Sigmoid colon (tissue), 7 donors: ENCODE data around the gene COG5. TPM values are rescaled to one million over a fixed set of nuclear protein-coding genes. Genes with fewer than 3 reads are reported as not detected.

Source experiments
- DNase-seq: peaks from one replicate; pipeline ENCODE4 v3.0.0-alpha.2; 2019
- H3K27ac ChIP-seq, 4 donors: fragments of 200-600 bp; sonication (generic); one replicate each; pipeline ENCODE4 v1.5.1; 2016 to 2019; ENCODE audit warnings: mild to moderate bottlenecking in 1 of 4
- H3K27me3 ChIP-seq, 3 donors: fragments of 200-600 bp; sonication (generic); one replicate each; pipeline ENCODE4 v1.5.1; 2019; ENCODE audit warnings: mild to moderate bottlenecking in 1 of 3
- H3K36me3 ChIP-seq, 4 donors: fragments of 200-600 bp; sonication (generic); one replicate each; pipeline ENCODE4 v1.5.1; 2016 to 2019
- H3K4me1 ChIP-seq, 4 donors: fragments of 200-600 bp; sonication (generic); one replicate each; pipeline ENCODE4 v1.5.1; 2017 to 2019
- H3K4me3 ChIP-seq, 4 donors: fragments of 200-600 bp; sonication (generic); one replicate each; pipeline ENCODE4 v1.5.1; 2017 to 2019; ENCODE audit warnings: mild to moderate bottlenecking in 2 of 4, moderate library complexity in 1 of 4
- H3K9me3 ChIP-seq, 4 donors: fragments of 200-600 bp in 3 of 4; sonication (generic) in 3 of 4; one replicate each; pipeline versions ENCODE4 v1.5.1 to v1.6.1; 2013 to 2019
- EP300 ChIP-seq, 4 donors: sonication (generic); formaldehyde crosslinking; IDR thresholded peaks; one replicate each; pipeline ENCODE4 v1.6.1; 2017; ENCODE audit warnings: antibody characterized with exemption in 4 of 4
- POLR2A ChIP-seq, 2 donors: fragments of 450-650 bp; IDR thresholded peaks; one replicate each; pipeline ENCODE4 v1.6.1; 2016; ENCODE audit warnings: antibody characterized with exemption in 2 of 2, mild to moderate bottlenecking in 2 of 2, moderate library complexity in 2 of 2
- POLR2AphosphoS5 ChIP-seq, 4 donors: sonication (generic); formaldehyde crosslinking; IDR thresholded peaks; one replicate each; pipeline ENCODE4 v1.6.1; 2017; ENCODE audit warnings: antibody characterized with exemption in 4 of 4
- WGBS, 2 donors: extraction: QIAGEN DNeasy Blood & Tissue Kit; methylation state at CpG; one replicate each; pipeline ENCODE4 v1.1.7; 2013; 5-methylcytosine and 5-hydroxymethylcytosine counted together
- intact Hi-C: fragments of 100-400 bp; cut with DNase I; formaldehyde crosslinking; loops from one replicate; pipeline ENCODE4 v1.15.1; 2023
- polyA plus RNA-seq, 3 donors: library from polyadenylated mRNA; stranded (reverse); fragments of 200-250 nt; gene quantifications; one replicate each; pipeline ENCODE4 v1.2.3, GENCODE V29; 2013
- total RNA-seq, 4 donors: library from RNA; depleted of rRNA; stranded (reverse); fragments of >200 nt; gene quantifications; one replicate each; pipeline ENCODE4 v1.1.0, GENCODE V29; 2016
- TF ChIP-seq, protein P1 (sequence below), 4 experiments: fragments of 450-650 bp in 3 of 4; fragments of 200-600 bp in 1 of 4; IDR thresholded peaks; one replicate each; pipeline ENCODE4 v1.5.1; 2016 to 2019; ENCODE audit warnings: antibody characterized with exemption in 4 of 4, mild to moderate bottlenecking in 3 of 4, moderate library complexity in 2 of 4
- donor health status: healthy with polysubstance abuse.
- donor health status: Bipolar disorder and iron deficiency.
- donor health status: healthy.

Gene COG5
- total and polyA plus RNA-seq, 7 donors = 11.0 to 73.4 (median 27.6) TPM

- intact Hi-C loops = no loop called here
- Histone ChIP-seq H3K27ac (no peak overlapping the region), H3K4me1 (no peaks in the 10 kb centered on the region), H3K27me3 (no peaks in the 10 kb centered on the region), H3K9me3 (no peaks in the 10 kb centered on the region), H3K36me3 (peaks cover 0 to 14% (median 0%) of the 10 kb centered on the region in 4 donors), H3K4me3 (no peak overlapping the region)
- TF ChIP-seq, protein P1, sequence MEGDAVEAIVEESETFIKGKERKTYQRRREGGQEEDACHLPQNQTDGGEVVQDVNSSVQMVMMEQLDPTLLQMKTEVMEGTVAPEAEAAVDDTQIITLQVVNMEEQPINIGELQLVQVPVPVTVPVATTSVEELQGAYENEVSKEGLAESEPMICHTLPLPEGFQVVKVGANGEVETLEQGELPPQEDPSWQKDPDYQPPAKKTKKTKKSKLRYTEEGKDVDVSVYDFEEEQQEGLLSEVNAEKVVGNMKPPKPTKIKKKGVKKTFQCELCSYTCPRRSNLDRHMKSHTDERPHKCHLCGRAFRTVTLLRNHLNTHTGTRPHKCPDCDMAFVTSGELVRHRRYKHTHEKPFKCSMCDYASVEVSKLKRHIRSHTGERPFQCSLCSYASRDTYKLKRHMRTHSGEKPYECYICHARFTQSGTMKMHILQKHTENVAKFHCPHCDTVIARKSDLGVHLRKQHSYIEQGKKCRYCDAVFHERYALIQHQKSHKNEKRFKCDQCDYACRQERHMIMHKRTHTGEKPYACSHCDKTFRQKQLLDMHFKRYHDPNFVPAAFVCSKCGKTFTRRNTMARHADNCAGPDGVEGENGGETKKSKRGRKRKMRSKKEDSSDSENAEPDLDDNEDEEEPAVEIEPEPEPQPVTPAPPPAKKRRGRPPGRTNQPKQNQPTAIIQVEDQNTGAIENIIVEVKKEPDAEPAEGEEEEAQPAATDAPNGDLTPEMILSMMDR (IDR thresholded peaks at IDR 0.05) = no peak
- no peak for TF ChIP-seq EP300 (IDR thresholded peaks at IDR 0.05)
- no peak for TF ChIP-seq POLR2AphosphoS5 (IDR thresholded peaks at IDR 0.05)
- no peak for TF ChIP-seq POLR2A (IDR thresholded peaks at IDR 0.05)
- DNase-seq = no peak
These were observed 33.0 kb downstream of the COG5 start for GRCh38 chr7:107530751-107531150.

DNA sequence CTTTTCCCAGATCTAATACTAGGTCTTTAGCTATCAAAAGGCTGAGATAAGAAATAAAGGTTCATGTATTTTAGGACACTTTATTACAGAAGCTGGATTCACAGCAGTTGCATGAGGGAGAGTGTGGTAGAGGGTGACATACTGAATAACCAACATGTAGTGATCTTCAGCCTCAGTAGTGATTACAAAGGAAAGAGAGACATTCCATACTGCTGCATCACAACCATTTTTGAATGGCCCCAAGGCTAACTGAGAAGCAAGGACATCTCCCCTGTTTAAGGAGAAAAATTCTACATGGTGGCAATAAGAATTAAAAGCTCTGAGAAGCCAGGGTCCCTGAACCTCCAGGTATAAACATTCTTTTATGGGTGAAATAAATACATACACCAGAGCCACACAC is 35.3 kb downstream of the COG5 start:
- Histone ChIP-seq H3K9me3 (no peaks in the 10 kb centered on the region), H3K27ac (no peak overlapping the region), H3K27me3 (no peaks in the 10 kb centered on the region), H3K4me3 (no peak overlapping the region), H3K4me1 (no peaks in the 10 kb centered on the region), H3K36me3 (peaks cover 0 to 17% (median 0%) of the 10 kb centered on the region in 4 donors)
- DNase-seq = no peak
- intact Hi-C loops = no loop called here
- TF ChIP-seq POLR2A (IDR thresholded peaks at IDR 0.05) = no peak
- TF ChIP-seq POLR2AphosphoS5 (IDR thresholded peaks at IDR 0.05) = no peak
- TF ChIP-seq, protein P1 (IDR thresholded peaks at IDR 0.05) = no peak
- no peak for TF ChIP-seq EP300 (IDR thresholded peaks at IDR 0.05)

DNA sequence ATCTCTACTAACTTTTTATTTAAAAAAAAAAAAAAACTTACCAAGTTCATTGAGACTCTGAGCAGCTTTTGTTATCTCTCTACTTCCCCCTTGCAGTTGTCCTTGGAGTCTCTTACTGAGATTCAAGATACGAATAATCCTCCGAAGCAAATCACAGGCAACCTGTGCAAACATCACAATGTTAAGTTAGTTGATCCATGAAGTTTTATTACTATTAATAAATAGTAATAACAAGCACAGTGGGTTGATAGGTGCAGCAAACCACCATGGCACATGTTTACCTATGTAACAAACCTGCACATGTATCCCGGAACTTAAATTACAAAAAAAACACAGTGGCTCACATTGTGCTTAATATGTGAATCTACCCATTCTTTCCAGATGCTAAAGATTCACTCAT is 36.5 kb downstream of the COG5 start:
- Histone ChIP-seq H3K36me3 (peaks cover 0 to 17% (median 0%) of the 10 kb centered on the region in 4 donors), H3K4me3 (no peak overlapping the region), H3K9me3 (no peaks in the 10 kb centered on the region), H3K27me3 (no peaks in the 10 kb centered on the region), H3K4me1 (no peaks in the 10 kb centered on the region), H3K27ac (no peak overlapping the region)
- 94 to 98% methylated on average over 3 of the region's 3 CpGs for WGBS, 2 donors
- no peak for DNase-seq
- intact Hi-C loops = no loop called here
- TF ChIP-seq EP300 (IDR thresholded peaks at IDR 0.05) = no peak

DNA sequence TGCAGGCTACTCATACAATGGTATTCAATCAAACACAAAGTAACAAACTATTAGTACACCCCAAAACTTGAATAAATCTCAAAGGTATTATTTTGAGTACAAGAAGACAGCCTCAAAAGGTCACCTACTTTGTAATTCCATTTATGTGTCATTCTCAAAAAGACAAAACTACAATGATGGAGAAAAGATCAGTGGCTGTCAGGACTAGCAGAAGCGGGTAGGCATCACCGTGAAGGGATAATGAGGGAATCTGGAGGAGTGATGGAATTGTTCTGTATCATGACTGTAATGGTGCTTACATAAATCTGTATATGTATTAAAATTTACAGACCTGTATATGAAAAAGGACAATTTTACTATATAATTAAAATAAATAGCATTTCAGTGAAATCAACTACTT is 37.0 kb downstream of the COG5 start:
- WGBS, 2 donors = 96% methylated on average over 2 of the region's 2 CpGs
- DNase-seq = no peak
- no peak overlapping the region for H3K4me3 ChIP-seq
- no peaks in the 10 kb centered on the region for H3K27me3 ChIP-seq
- H3K9me3 ChIP-seq = no peaks in the 10 kb centered on the region
- no peaks in the 10 kb centered on the region for H3K4me1 ChIP-seq
- H3K36me3 ChIP-seq = peaks cover 0 to 17% (median 0%) of the 10 kb centered on the region in 4 donors
- H3K27ac ChIP-seq = no peak overlapping the region
- intact Hi-C loops = no loop called here
- TF ChIP-seq, protein P1 (IDR thresholded peaks at IDR 0.05) = no peak
- TF ChIP-seq POLR2AphosphoS5 (IDR thresholded peaks at IDR 0.05) = no peak
- TF ChIP-seq POLR2A (IDR thresholded peaks at IDR 0.05) = no peak
- no peak for TF ChIP-seq EP300 (IDR thresholded peaks at IDR 0.05)

GRCh38 chr7:107506674-107507339 is 56.9 kb downstream of the COG5 start:
- no peak overlapping the region for H3K4me3 ChIP-seq
- no peaks in the 10 kb centered on the region for H3K27me3 ChIP-seq
- intact Hi-C loops = no loop called here
- 22 to 60% methylated on average over 7 of the region's 7 CpGs for WGBS, 2 donors
- H3K27ac ChIP-seq = no peak overlapping the region
- no peak for TF ChIP-seq POLR2A (IDR thresholded peaks at IDR 0.05)
- no peak for TF ChIP-seq POLR2AphosphoS5 (IDR thresholded peaks at IDR 0.05)
- TF ChIP-seq, protein P1 (IDR thresholded peaks at IDR 0.05) = no peak
- no peak for TF ChIP-seq EP300 (IDR thresholded peaks at IDR 0.05)
- no peak for DNase-seq
- no peaks in the 10 kb centered on the region for H3K36me3 ChIP-seq
- no peaks in the 10 kb centered on the region for H3K4me1 ChIP-seq
- H3K9me3 ChIP-seq = no peaks in the 10 kb centered on the region
